ENCODE data around the gene BRF1. TPM values are rescaled to one million over a fixed set of nuclear protein-coding genes. Genes with fewer than 3 reads are reported as not detected.

Gene BRF1
- total RNA-seq, 4 donors from 2014 or later, result 44.5 to 99.6 (median 56.2) TPM

GRCh38 chr14:105204931-105205672 is 95.7 kb downstream of the BRF1 start:
- peak in 1 of 2 donors; percentile 31 for DNase-seq
- no peaks in the 10 kb centered on the region for H3K9me3 ChIP-seq
- H3K27me3 ChIP-seq, result no peaks in the 10 kb centered on the region
- H3K4me3 ChIP-seq (replicated peaks in 1 of 3), result no peak overlapping the region
- TF ChIP-seq POLR2A (IDR thresholded peaks at IDR 0.05), result no peak
- no peak for TF ChIP-seq CTCF (IDR thresholded peaks at IDR 0.05)
- H3K27ac ChIP-seq, result peak overlapping the region in 2 of 3 donors; percentile 60 to 72
- H3K4me1 ChIP-seq, result peaks cover 22 to 45% of the 10 kb centered on the region in 2 donors
- H3K36me3 ChIP-seq, result peaks cover 6 to 11% of the 10 kb centered on the region in 2 donors
- intact Hi-C loops (cut with DNase I), result loop anchor here (5.0 kb wide), 1 partner anchor 77 kb away; no protein-coding TSS in a partner anchor
- 48 to 56% methylated on average over 6 to 12 of the region's 21 CpGs for WGBS, 2 donors

DNA sequence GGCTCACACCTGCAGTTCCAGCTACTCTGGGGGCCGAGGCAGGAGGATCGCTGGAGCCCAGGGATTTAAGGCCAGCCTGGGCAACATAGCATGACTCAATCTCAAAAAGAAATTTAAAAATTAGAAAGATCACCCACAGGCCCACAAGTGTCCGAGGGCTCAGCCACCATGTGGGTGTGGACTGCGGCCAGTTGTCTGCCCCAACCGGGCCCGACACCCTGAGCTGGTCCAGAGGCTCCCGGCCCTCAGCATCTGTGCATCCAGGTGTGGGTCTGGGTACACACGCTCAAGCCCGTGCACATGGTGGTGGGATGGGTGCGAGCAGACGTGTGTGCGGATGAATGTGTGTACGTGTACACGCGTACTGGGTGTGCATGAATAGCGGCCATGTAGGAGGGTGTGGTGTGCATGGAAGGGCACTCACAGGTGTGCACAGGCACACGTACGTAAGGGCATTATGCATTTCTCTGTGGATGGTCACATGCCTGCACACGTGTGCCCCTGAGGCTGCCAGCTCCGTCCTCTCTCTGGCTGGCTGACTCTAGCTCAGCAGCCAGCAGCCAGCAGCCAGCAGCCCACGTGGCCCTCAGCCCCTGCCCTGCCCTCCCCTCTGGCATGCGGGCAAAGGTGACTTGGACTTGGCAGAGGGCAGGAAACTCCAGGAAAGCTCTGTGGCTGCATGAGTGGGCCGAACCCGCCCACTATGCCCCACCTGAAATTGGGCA is 96.4 kb downstream of the BRF1 start:
- Histone ChIP-seq H3K27me3 (no peaks in the 10 kb centered on the region), H3K27ac (peak overlapping the region; percentile 49 to 72 (median 67)), H3K36me3 (peaks cover 0 to 4% of the 10 kb centered on the region in 2 donors), H3K9me3 (no peaks in the 10 kb centered on the region), H3K4me3 (replicated peaks in 1 of 3) (no peak overlapping the region), H3K4me1 (peaks cover 22 to 45% of the 10 kb centered on the region in 2 donors)
- intact Hi-C loops (cut with DNase I), result loop anchor here (5.0 kb wide), 1 partner anchor 78 kb away; no protein-coding TSS in a partner anchor
- 40 to 56% methylated on average over 20 to 24 of the region's 24 CpGs for WGBS, 2 donors
- TF ChIP-seq CTCF (IDR thresholded peaks at IDR 0.05) (peak in 1 of 6 experiments; percentile 12), POLR2A (IDR thresholded peaks at IDR 0.05) (peak in 1 of 2 donors; percentile 5)
- DNase-seq, result peak; percentile 96 to 97

- H3K27me3 ChIP-seq, result no peaks in the 10 kb centered on the region
- no peaks in the 10 kb centered on the region for H3K36me3 ChIP-seq
- no peak overlapping the region for H3K4me3 ChIP-seq (replicated peaks in 1 of 3)
- DNase-seq, result peak in 1 of 2 donors; percentile 23
- TF ChIP-seq POLR2A (IDR thresholded peaks at IDR 0.05), result no peak
- no peak for TF ChIP-seq CTCF (IDR thresholded peaks at IDR 0.05)
- intact Hi-C loops (cut with DNase I), result loop anchor here (2.0 to 5.0 kb wide), 2 partner anchors 79 to 149 kb away; no protein-coding TSS in a partner anchor
- no peaks in the 10 kb centered on the region for H3K9me3 ChIP-seq
- 74 to 83% methylated on average over 3 to 5 of the region's 6 CpGs for WGBS, 2 donors
- peaks cover 22 to 49% of the 10 kb centered on the region in 2 donors for H3K4me1 ChIP-seq
- H3K27ac ChIP-seq, result peak overlapping the region in 2 of 3 donors; percentile 67 to 72
Observed at GRCh38 chr14:105203701-105204100, 97.1 kb downstream of the BRF1 start.

DNA sequence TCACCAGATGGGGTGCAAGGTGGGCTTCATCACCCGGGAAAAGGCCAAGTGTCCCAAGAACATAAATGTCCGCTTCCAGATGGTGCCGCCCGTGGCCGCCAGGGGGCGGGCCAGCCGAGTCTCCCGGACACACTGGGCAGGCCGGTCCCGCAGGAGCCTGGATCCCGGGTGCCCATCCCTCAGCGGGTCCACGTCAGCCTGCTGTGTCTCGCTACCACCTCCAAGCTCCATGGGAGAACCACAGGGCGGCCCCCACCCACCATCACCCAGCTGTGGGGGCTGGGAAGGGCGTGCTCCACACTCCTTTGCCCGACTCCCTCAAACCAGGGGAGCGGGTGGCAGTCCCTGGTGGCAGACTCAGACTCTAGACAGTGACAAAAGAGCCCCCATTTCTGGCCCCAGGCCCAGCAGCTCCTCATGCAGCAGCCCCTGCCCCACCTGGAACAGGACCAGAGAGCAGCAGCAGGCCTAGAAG is 97.7 kb downstream of the BRF1 start:
- H3K27ac ChIP-seq, result no peak overlapping the region
- DNase-seq, result peak; percentile 82 to 85
- H3K36me3 ChIP-seq, result no peaks in the 10 kb centered on the region
- no peaks in the 10 kb centered on the region for H3K9me3 ChIP-seq
- TF ChIP-seq CTCF (IDR thresholded peaks at IDR 0.05) (peak; percentile 79 to 92 (median 86)), POLR2A (IDR thresholded peaks at IDR 0.05) (peak in 1 of 2 donors; percentile 1)
- no peak overlapping the region for H3K4me3 ChIP-seq (replicated peaks in 1 of 3)
- H3K27me3 ChIP-seq, result no peaks in the 10 kb centered on the region
- H3K4me1 ChIP-seq, result peaks cover 22 to 53% of the 10 kb centered on the region in 2 donors
- intact Hi-C loops (cut with DNase I), result loop anchor here (2.0 to 5.0 kb wide), 2 partner anchors 79 to 150 kb away; no protein-coding TSS in a partner anchor
- 1 to 2% methylated on average over 9 to 13 of the region's 18 CpGs for WGBS, 2 donors

Measured in thyroid gland (tissue), 4 donors.